Mucosa of descending colon (tissue), 3 donors: ENCODE measurements around the gene FOXN4. TPM values are rescaled to one million over a fixed set of nuclear protein-coding genes. Genes with fewer than 3 reads are reported as not detected.

Experiments used
- ATAC-seq: fragments of 200-7000 bp; cut with Tn5 transposase; one replicate; pipeline ENCODE4 v1.9.1; 2020; ENCODE audit warnings: mild to moderate bottlenecking, moderate library complexity
- DNase-seq, 3 donors: peaks; one replicate each; pipeline ENCODE4 v3.0.0-alpha.2; 2020
- H3K36me3 ChIP-seq: fragments of 200-600 bp; one replicate; pipeline ENCODE4 v1.8.0; 2021; ENCODE audit warnings: low read depth, mild to moderate bottlenecking
- H3K4me1 ChIP-seq: fragments of 200-600 bp; one replicate; pipeline ENCODE4 v1.8.0; 2021; ENCODE audit warnings: low read depth, mild to moderate bottlenecking
- H3K4me3 ChIP-seq: fragments of 200-600 bp; one replicate; pipeline ENCODE4 v1.8.0; 2021; ENCODE audit warnings: mild to moderate bottlenecking
- H3K9me3 ChIP-seq: fragments of 200-600 bp; one replicate; pipeline ENCODE4 v1.8.0; 2021; ENCODE audit warnings: mild to moderate bottlenecking
- intact Hi-C, 2 donors: fragments of 100-400 bp; cut with DNase I in 1 of 2; cut with micrococcal nuclease in 1 of 2; formaldehyde crosslinking; loops; one replicate each; pipeline versions ENCODE4 v1.11.0 to v1.11.1; 2022; cut with DNase I, micrococcal nuclease
- total RNA-seq, 3 donors: library from RNA; stranded (reverse); fragmentation: NEBNext Ultra II Directional in 2 of 3; extraction: Animal tissue kit (Norgen Biotek cat#: 25700) in 2 of 3; gene quantifications; one replicate each; pipeline versions ENCODE4 v1.2.1 to v1.2.4, GENCODE V29; 2021 to 2023
- TF ChIP-seq, protein P1 (sequence below): fragments of 200-600 bp; IDR thresholded peaks from one replicate; pipeline ENCODE4 v1.8.0; 2022; ENCODE audit warnings: antibody characterized with exemption, mild to moderate bottlenecking
- donor health status: DM: no; HTN: no; CAD: no; lungs with moderate emphysema.
- donor health status: DM: no; HTN: no; CAD: no.
- donor health status: DM: no; HTN: yes; CAD: no.

Gene FOXN4
- total RNA-seq, 3 donors from 2014 or later: 0.25 TPM; not detected in 2

DNA sequence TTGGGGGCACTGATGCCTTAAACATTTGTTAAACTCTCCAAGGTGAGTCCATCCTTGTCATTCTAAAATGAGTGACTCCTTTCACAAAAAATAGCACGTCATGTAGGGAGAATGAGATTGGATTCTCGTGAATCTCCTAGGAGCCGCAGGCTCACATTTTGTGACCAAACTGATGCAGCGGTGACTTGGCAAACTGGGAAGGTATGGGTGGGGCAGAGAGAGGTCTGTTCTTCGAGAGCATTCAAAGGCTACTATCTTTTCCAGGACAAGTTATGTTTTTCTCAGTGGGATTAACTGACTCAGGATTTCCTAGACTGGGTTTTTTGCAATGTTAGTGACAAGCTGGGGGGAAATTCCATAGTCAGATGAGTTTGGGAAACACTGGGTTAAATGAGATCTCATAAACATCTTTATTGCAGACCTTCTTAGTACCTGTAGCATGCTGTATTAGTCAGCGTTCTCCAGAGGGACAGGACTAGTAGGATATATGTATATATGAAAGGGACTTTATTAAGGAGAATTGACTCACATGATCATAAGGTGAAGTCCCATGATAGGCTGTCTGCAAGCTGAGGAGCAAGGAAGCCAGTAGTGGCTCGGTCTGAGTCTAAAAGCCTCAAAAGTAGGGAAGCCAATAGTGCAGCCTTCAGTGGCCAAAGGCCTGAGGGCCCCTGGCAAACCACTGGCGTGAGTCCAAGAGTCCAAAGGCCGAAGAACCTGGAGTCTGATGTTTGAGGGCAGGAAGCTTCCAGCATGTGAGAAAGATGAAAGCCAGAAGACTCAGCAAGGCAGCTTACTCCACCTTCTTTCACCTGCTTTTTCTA lies 61.0 kb downstream of the FOXN4 start:
- Histone ChIP-seq H3K4me1 (peaks cover 4% of the 10 kb centered on the region), H3K36me3 (peaks cover 6% of the 10 kb centered on the region), H3K9me3 (no peaks in the 10 kb centered on the region), H3K4me3 (no peak overlapping the region)
- intact Hi-C loops: no loop called here
- TF ChIP-seq, protein P1, sequence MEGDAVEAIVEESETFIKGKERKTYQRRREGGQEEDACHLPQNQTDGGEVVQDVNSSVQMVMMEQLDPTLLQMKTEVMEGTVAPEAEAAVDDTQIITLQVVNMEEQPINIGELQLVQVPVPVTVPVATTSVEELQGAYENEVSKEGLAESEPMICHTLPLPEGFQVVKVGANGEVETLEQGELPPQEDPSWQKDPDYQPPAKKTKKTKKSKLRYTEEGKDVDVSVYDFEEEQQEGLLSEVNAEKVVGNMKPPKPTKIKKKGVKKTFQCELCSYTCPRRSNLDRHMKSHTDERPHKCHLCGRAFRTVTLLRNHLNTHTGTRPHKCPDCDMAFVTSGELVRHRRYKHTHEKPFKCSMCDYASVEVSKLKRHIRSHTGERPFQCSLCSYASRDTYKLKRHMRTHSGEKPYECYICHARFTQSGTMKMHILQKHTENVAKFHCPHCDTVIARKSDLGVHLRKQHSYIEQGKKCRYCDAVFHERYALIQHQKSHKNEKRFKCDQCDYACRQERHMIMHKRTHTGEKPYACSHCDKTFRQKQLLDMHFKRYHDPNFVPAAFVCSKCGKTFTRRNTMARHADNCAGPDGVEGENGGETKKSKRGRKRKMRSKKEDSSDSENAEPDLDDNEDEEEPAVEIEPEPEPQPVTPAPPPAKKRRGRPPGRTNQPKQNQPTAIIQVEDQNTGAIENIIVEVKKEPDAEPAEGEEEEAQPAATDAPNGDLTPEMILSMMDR: no peak
- DNase-seq (peak in 2 of 3 donors; percentile 78 to 80), ATAC-seq (peak; percentile 81)

DNA sequence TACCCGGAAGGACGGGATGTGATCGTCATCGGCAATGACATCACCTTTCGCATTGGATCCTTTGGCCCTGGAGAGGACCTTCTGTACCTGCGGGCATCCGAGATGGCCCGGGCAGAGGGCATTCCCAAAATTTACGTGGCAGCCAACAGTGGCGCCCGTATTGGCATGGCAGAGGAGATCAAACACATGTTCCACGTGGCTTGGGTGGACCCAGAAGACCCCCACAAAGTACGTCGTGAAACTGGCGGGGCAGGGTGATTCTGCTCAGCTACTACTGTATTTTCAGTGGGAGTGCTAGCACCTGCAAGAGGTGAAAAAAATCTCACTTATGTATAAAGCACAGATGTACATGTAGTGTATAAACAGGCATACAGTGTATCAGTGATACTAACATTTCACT lies 62.9 kb downstream of the FOXN4 start:
- H3K4me1 ChIP-seq: peaks cover 4% of the 10 kb centered on the region
- no peaks in the 10 kb centered on the region for H3K9me3 ChIP-seq
- TF ChIP-seq, protein P1: no peak
- DNase-seq: no peak
- H3K4me3 ChIP-seq: no peak overlapping the region
- H3K36me3 ChIP-seq: peaks cover 17% of the 10 kb centered on the region
- intact Hi-C loops: no loop called here
- no peak for ATAC-seq

DNA sequence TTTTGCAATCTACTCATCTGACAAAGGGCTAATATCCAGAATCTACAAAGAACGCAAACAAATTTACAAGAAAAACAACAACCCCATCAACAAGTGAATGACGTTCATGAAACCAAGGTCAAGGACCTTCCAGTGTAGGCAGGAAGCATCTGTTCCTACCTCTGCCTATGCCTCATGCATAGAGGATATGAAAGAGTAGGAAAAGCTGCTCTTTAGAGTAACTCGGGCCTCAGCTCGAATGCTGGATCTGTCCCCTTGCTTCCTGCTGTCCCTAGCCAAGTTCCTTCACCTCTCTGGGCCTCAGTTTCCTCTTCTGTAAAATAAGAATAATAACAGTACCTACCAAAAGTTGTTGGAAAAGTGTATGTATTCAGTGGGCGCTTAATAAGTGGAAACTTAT lies 65.0 kb downstream of the FOXN4 start:
- intact Hi-C loops: no loop called here
- ATAC-seq (no peak), DNase-seq (no peak)
- H3K4me1 ChIP-seq: peaks cover 3% of the 10 kb centered on the region
- H3K4me3 ChIP-seq: no peak overlapping the region
- TF ChIP-seq, protein P1: no peak
- peaks cover 17% of the 10 kb centered on the region for H3K36me3 ChIP-seq
- H3K9me3 ChIP-seq: no peaks in the 10 kb centered on the region

DNA sequence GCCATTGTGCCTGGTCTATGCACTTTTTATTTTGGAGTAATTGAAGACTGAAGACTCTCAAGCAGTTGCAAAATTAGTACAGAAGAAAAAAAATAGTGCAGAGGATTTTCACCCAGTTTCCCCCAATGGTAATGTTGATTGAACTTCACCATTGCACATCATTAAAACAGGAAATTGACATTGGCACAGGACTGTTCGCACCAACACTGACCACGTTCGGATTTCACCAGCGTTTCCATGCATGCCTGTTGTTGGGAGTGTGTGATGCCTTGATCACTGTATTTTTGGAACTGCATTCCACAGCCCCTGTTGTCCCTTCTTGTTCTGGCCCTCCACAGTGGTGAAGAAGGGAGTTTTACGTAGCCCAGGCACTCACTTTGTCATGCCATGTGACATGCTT lies 67.1 kb downstream of the FOXN4 start:
- peaks cover 17% of the 10 kb centered on the region for H3K36me3 ChIP-seq
- H3K9me3 ChIP-seq: no peaks in the 10 kb centered on the region
- H3K4me3 ChIP-seq: no peak overlapping the region
- intact Hi-C loops: no loop called here
- no peak for ATAC-seq
- no peak for DNase-seq
- TF ChIP-seq, protein P1: no peak
- H3K4me1 ChIP-seq: no peaks in the 10 kb centered on the region

DNA sequence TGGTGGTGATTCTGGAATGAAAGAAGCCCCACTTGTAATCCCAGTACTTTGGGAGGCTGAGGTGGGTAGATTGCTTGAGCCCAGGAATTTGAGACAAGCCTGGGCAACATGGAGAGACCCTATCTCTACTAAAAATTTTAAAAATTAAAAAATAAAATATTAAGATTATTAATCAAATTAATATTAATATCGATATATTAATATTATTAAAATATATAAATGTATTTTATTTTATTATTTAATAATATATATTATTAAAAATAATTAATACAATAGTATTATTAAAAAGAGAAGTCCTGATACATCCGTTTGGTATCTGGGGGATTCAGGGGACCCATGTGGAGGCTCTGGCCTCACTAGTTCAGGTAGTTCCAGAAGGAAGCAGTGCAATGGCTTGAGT lies 68.7 kb downstream of the FOXN4 start:
- intact Hi-C loops: no loop called here
- DNase-seq: no peak
- TF ChIP-seq, protein P1: no peak
- Histone ChIP-seq H3K9me3 (no peaks in the 10 kb centered on the region), H3K4me1 (no peaks in the 10 kb centered on the region), H3K4me3 (no peak overlapping the region), H3K36me3 (peaks cover 11% of the 10 kb centered on the region)
- ATAC-seq: no peak
